ENCODE results near the gene AUTS2.

AUTS2 gene

DNA sequence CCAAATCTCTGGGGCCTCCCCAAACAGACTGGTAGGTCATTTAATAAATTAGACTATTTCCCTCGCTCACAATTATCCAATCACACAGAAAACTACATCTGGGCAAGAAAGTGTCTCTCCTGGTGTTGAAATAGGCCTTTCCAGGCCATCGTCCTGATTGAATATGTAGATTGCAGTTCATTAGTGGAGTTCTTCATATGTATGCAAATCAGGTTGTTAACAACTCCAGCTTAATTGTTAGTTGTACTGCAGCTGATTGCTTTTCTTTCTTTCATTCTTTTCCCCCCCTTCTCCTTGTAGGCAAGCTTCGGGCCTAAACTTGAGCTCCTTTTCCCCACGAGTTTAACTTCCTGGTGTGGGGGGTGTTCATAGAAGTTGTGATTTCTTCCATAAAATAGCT is 1174.6 kb downstream of the AUTS2 start:
- Mint-ChIP-seq H3K36me3 (ENCODE audit: low read depth) (peaks cover 88% of the 10 kb centered on the region), H3K4me3 (no peak overlapping the region)
- no peak for DNase-seq

DNA sequence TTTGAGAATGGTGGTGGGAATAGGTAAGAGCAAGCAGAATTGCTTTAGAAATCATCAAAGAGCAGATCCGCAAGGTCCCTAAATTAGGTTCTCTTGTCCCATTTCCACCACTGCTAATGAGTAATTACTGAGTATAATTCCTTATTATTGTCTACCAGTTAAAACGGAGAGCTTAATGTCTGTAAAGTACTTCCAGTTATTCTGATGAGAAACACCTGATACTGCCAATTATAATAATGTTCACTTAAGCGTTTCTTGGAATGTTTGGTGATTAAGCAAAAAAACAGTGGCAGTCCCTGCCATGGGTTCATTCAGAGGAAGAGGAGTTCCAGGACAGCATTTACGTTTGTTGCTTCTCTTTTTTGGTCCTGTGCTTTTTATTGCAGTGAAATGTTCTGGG is 1175.1 kb downstream of the AUTS2 start:
- peak overlapping the region; percentile 57 for H3K27ac Mint-ChIP-seq
- H3K4me1 Mint-ChIP-seq, result peaks cover 31% of the 10 kb centered on the region
- H3K27me3 Mint-ChIP-seq (ENCODE audit: low read depth, poor library complexity), result peaks cover 3% of the 10 kb centered on the region
- H3K36me3 Mint-ChIP-seq (ENCODE audit: low read depth), result peaks cover 88% of the 10 kb centered on the region
- H3K4me3 Mint-ChIP-seq, result no peak overlapping the region
- H3K9me3 Mint-ChIP-seq, result no peaks in the 10 kb centered on the region
- no peak for DNase-seq
- TF ChIP-seq, protein P1, sequence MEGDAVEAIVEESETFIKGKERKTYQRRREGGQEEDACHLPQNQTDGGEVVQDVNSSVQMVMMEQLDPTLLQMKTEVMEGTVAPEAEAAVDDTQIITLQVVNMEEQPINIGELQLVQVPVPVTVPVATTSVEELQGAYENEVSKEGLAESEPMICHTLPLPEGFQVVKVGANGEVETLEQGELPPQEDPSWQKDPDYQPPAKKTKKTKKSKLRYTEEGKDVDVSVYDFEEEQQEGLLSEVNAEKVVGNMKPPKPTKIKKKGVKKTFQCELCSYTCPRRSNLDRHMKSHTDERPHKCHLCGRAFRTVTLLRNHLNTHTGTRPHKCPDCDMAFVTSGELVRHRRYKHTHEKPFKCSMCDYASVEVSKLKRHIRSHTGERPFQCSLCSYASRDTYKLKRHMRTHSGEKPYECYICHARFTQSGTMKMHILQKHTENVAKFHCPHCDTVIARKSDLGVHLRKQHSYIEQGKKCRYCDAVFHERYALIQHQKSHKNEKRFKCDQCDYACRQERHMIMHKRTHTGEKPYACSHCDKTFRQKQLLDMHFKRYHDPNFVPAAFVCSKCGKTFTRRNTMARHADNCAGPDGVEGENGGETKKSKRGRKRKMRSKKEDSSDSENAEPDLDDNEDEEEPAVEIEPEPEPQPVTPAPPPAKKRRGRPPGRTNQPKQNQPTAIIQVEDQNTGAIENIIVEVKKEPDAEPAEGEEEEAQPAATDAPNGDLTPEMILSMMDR (IDR thresholded peaks at IDR 0.05), result no peak

More for the DNA sequence above, 1174.6 kb downstream of the AUTS2 start:
- TF ChIP-seq, protein P1 (IDR thresholded peaks at IDR 0.05), result no peak
- H3K4me1 Mint-ChIP-seq, result peaks cover 31% of the 10 kb centered on the region
- peaks cover 3% of the 10 kb centered on the region for H3K27me3 Mint-ChIP-seq (ENCODE audit: low read depth, poor library complexity)
- peak overlapping the region; percentile 41 for H3K27ac Mint-ChIP-seq
- H3K9me3 Mint-ChIP-seq, result no peaks in the 10 kb centered on the region

DNA sequence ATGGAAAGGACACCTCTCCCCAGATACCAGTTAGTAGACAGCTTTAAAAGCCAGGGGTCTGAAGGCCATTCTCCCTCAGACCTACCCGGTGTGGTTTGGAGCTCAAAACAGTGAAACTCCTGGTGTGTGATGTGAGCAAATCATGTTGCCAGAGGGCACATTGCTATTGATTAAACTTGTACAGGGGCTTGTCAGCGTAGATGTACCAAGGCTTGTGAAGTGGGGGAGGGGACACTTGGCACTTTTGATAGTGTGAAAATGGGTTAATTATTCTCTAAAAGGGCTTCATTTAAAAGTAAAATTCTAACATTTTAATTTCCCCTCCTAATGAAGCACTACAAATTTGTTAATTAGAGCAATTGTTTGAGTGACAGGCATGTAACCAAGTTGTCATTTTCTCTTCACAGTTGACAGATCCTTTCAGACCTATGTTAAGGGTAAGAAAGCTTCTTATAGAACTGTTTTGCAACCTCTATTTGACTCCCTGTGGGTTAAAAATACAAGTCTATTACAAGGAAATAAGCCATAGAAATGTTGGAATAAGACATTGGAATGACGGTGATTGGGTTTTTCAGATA is 1176.8 kb downstream of the AUTS2 start:
- no peak overlapping the region for H3K4me3 Mint-ChIP-seq
- H3K4me1 Mint-ChIP-seq, result peaks cover 31% of the 10 kb centered on the region
- H3K27me3 Mint-ChIP-seq (ENCODE audit: low read depth, poor library complexity), result peaks cover 3% of the 10 kb centered on the region
- H3K27ac Mint-ChIP-seq, result no peak overlapping the region
- no peaks in the 10 kb centered on the region for H3K9me3 Mint-ChIP-seq
- TF ChIP-seq, protein P1 (IDR thresholded peaks at IDR 0.05), result no peak
- no peak for DNase-seq
- peaks cover 89% of the 10 kb centered on the region for H3K36me3 Mint-ChIP-seq (ENCODE audit: low read depth)

DNA sequence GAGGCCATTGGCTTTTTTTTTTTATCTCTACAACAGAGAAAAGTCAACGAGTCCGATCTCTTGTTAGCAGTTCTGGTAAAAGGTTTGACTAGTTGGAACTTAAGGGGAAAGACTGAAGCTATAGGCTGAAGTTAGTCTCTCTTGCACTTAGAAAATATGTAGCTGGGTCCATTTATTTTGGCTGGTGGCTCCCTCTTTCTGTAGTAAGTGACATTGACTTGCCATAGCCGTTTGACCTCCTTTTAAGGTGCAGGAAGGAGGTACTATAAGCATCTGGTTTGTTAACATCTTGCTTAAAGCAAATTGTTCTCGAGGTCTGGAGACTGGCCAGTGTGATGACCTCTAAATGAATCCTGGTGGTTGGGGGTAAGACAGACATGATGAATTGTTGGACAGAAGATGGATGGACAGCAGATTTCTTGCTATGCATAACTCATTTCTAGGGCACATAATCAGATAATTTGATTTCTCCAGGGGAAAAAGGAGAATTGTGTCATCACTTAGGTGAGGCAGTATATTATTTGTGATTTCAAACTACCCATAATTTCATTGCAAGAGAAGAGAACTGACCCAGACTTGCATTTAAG is 1177.4 kb downstream of the AUTS2 start:
- Mint-ChIP-seq H3K27ac (no peak overlapping the region), H3K9me3 (no peaks in the 10 kb centered on the region), H3K4me3 (no peak overlapping the region), H3K4me1 (peaks cover 31% of the 10 kb centered on the region), H3K27me3 (ENCODE audit: low read depth, poor library complexity) (peaks cover 3% of the 10 kb centered on the region), H3K36me3 (ENCODE audit: low read depth) (peaks cover 89% of the 10 kb centered on the region)
- TF ChIP-seq, protein P1 (IDR thresholded peaks at IDR 0.05), result no peak
- DNase-seq, result no peak

- DNase-seq, result no peak
- Mint-ChIP-seq H3K4me3 (no peak overlapping the region), H3K9me3 (no peaks in the 10 kb centered on the region), H3K27ac (peak overlapping the region; percentile 37), H3K36me3 (ENCODE audit: low read depth) (peaks cover 84% of the 10 kb centered on the region), H3K27me3 (ENCODE audit: low read depth, poor library complexity) (peaks cover 3% of the 10 kb centered on the region), H3K4me1 (peaks cover 26% of the 10 kb centered on the region)
- TF ChIP-seq, protein P1 (IDR thresholded peaks at IDR 0.05), result no peak
Measured at GRCh38 chr7:70776627-70777101, 1178.4 kb downstream of the AUTS2 start.

DNA sequence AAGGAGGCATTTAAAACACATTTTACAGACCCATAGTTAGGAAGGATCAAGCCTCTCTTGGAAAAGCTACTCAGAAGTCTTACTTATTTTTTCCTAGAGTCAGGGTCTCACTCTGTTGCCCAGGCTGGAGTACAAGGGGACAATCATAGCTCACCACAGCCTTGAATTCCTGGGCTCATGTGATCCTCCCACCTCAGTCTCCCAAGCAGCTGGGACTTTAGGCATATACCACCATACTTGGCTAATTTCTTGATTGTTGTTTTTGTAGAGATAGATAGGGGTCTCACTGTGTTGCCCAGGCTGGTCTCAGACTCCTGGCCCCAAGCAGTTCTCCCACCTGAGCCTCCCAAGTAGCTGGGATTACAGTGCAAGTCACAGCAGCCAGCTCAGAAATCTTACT is 1179.0 kb downstream of the AUTS2 start:
- H3K27me3 Mint-ChIP-seq (ENCODE audit: low read depth, poor library complexity), result peaks cover 5% of the 10 kb centered on the region
- peaks cover 22% of the 10 kb centered on the region for H3K4me1 Mint-ChIP-seq
- DNase-seq, result no peak
- TF ChIP-seq, protein P1 (IDR thresholded peaks at IDR 0.05), result no peak
- H3K9me3 Mint-ChIP-seq, result no peaks in the 10 kb centered on the region
- H3K36me3 Mint-ChIP-seq (ENCODE audit: low read depth), result peaks cover 84% of the 10 kb centered on the region
- peak overlapping the region; percentile 37 for H3K27ac Mint-ChIP-seq
- H3K4me3 Mint-ChIP-seq, result no peak overlapping the region
